GM19025 (cell line): ENCODE measurements around the gene PKNOX2.

Experiments used
- ATAC-seq: cut with Tn5 transposase; IDR thresholded peaks from one replicate; pipeline ENCODE4 v1.9.1; 2021; ENCODE audit warnings: mild to moderate bottlenecking, low read depth, moderate library complexity; ENCODE audit not compliant: unreplicated experiment

PKNOX2 gene

GRCh38 chr11:125452125-125452470, 287.5 kb downstream of the PKNOX2 start:
- ATAC-seq = no peak

GRCh38 chr11:125454047-125454446, 289.5 kb downstream of the PKNOX2 start:
- no peak for ATAC-seq

GRCh38 chr11:125455851-125456250, 291.3 kb downstream of the PKNOX2 start:
- no peak for ATAC-seq

GRCh38 chr11:125457814-125458343, 293.3 kb downstream of the PKNOX2 start:
- no peak for ATAC-seq

GRCh38 chr11:125460275-125460674, 295.7 kb downstream of the PKNOX2 start:
- ATAC-seq = no peak

GRCh38 chr11:125463590-125464269, 299.2 kb downstream of the PKNOX2 start:
- ATAC-seq = no peak

GRCh38 chr11:125464270-125464662, 299.7 kb downstream of the PKNOX2 start:
- no peak for ATAC-seq

GRCh38 chr11:125464666-125465065, 300.1 kb downstream of the PKNOX2 start:
- ATAC-seq = no peak

GRCh38 chr11:125465255-125465654, 300.7 kb downstream of the PKNOX2 start:
- ATAC-seq = no peak

GRCh38 chr11:125465701-125466100, 301.1 kb downstream of the PKNOX2 start:
- ATAC-seq = no peak

- ATAC-seq = no peak
Measured at GRCh38 chr11:125468025-125468424, 303.5 kb downstream of the PKNOX2 start.

GRCh38 chr11:125468852-125469251, 304.3 kb downstream of the PKNOX2 start:
- no peak for ATAC-seq

- no peak for ATAC-seq
Measured at GRCh38 chr11:125470355-125470754, 305.8 kb downstream of the PKNOX2 start.

GRCh38 chr11:125476721-125477120, 312.2 kb downstream of the PKNOX2 start:
- no peak for ATAC-seq

- no peak for ATAC-seq
Measured at GRCh38 chr11:125479137-125479536, 314.6 kb downstream of the PKNOX2 start.

GRCh38 chr11:125481531-125481930, 317.0 kb downstream of the PKNOX2 start:
- ATAC-seq = no peak
